Superior temporal gyrus (tissue), 1 donor: ENCODE data around the gene CDK4.
A peak's percentile ranks its signal among the peaks of the same experiment; 100 is the strongest.

Experiments
- DNase-seq: peaks from one replicate; pipeline ENCODE4 v3.0.0-alpha.2; 2016; ENCODE audit errors: extremely low spot score

The CDK4 gene

GRCh38 chr12:57756406-57757341, 4.6 kb upstream of the CDK4 start:
- DNase-seq: no peak

DNA sequence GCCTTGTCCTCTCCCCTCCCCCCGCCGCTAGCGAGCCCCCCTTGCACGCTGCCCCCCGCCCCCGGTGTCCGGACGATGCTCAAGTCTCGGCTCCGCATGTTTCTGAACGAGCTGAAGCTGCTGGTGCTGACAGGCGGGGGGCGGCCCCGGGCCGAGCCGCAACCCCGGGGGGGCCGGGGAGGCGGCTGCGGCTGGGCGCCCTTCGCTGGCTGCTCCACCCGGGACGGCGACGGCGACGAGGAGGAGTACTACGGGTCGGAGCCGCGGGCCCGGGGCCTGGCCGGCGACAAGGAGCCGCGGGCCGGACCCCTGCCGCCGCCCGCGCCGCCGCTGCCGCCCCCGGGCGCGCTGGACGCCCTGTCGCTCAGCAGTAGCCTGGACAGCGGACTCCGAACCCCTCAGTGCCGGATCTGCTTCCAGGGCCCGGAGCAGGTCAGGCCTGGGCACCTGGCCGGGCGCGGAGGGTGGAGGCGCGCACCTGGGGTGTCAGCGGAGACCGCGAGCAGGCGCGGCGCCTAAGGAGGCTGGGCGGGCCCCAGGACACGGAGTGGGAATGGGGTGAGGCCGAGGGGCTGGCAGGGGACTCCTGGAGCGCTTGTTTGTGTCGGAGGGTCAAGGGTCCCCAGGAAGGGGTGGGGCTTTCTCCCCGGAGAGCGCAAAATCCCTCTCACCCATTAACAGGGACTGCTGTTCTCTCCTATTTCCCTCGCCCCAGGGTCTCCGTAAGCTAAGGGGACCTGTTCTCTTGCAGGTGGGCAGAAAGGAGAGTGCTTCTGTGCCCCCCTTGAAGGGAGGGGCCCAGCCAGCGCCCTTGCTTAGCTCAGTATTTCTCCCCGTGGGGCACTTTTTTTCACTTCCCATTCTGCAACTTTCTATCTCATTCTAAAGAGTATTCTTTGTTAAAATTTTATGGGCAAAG, 3.6 kb upstream of the CDK4 start:
- no peak for DNase-seq

GRCh38 chr12:57755194-57755453, 3.0 kb upstream of the CDK4 start:
- DNase-seq: no peak

DNA sequence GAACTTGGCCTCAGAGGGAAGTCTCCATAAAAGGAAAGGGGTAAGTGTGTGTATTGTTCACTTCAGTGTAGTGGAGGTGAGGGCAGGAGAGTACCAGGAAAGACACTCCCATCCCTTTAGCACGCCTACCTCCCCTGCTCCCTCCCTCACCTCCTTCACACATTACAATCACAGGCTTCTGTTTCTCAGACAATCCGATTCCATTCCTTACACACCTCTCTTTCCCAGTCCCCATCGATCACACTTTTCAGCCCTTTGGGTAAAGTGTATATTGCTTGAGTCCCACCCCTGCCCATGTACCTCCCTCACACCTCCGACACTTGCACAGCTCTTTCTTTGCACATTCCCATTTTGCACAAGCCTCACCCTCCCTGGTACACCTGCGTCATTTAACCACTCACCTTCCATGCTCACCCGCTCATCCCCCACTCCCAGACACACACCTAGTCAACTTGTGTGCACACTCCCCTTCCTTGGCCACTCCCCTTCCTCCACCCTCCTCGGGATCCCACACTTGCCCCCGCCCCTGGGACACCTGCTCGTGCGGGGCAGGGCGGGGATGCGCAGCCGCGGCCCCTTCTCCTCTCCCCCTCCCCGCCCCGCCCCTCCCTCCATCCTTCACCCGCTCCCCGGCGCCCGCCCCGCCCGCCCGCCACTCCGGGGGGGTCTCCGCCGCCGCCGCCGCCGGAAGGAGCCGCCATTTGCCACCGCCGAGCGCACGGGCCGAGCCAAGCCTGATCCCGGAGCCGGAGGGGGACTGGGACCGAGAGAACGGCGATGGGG, 2.5 kb upstream of the CDK4 start, which contains the start of gene MARCHF9:
TSS of gene MARCHF9 (plus strand) at position 693 of the 783 bp plus-strand sequence. CDS start 426 bp downstream, outside the sequence.
- peak; percentile 25 for DNase-seq

- no peak for DNase-seq
Measured at GRCh38 chr12:57753756-57754337, 1.7 kb upstream of the CDK4 start.

- no peak for DNase-seq
Measured at GRCh38 chr12:57752668-57753000, 524 bp upstream of the CDK4 start.

DNA sequence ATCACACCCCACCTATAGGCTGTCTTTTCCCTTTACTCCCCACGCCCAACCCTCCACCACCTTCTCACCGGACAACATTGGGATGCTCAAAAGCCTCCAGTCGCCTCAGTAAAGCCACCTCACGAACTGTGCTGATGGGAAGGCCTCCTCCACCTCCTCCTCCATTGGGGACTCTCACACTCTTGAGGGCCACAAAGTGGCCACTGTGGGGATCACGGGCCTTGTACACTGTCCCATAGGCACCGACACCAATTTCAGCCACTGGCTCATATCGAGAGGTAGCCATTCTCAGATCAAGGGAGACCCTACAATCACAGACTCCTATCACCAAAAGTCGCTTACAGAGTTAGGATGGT, 700 bp downstream of the CDK4 start:
- no peak for DNase-seq

DNA sequence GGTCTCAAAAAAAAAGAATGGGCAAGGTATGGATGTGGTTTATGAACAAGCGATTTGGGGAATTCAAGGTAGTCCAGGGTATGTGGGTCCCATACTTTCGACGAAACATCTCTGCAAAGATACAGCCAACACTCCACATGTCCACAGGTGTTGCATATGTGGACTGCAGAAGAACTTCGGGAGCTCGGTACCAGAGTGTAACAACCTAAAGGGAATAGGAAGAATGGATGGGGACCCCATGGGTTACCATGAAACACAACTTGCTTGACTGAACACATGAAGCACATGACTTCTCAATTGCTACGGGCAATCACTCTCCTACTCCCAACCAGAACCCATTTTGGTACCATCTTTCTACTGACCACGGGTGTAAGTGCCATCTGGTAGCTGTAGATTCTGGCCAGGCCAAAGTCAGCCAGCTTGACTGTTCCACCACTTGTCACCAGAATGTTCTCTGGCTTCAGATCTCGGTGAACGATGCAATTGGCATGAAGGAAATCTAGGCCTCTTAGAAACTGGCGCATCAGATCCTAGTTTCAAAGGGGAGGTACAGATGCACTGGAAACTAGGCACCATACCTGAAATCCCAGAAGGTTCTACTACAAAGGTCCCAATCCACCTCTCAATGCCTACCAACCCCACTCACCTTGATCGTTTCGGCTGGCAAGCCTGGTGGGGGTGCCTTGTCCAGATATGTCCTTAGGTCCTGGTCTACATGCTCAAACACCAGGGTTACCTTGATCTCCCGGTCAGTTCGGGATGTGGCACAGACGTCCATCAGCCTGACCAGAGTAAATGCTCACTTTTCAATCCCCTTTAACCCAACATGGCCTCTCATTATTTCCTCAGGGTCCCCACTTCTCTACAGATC, 1.3 kb downstream of the CDK4 start:
- no peak for DNase-seq

GRCh38 chr12:57749061-57749460, 3.0 kb downstream of the CDK4 start:
- DNase-seq: no peak

DNA sequence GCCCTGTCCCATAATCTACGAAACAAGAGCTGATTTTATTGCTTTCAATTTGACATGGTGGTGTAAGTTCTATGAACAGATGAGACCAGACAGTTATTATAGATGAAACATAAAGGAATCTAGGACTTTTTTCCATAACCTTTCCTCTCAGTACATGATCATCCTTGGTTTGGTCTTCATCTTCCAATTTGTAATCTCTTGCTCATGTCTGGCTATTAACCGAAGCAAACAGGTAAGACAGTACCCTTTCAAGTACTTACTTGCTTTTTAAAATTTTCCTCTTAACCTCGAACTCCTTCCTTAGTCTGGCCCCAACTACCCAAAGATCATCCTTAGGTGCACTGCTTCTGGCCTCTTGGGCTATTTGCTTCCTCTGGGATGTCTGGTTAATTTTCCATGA, 6.1 kb downstream of the CDK4 start:
- no peak for DNase-seq

DNA sequence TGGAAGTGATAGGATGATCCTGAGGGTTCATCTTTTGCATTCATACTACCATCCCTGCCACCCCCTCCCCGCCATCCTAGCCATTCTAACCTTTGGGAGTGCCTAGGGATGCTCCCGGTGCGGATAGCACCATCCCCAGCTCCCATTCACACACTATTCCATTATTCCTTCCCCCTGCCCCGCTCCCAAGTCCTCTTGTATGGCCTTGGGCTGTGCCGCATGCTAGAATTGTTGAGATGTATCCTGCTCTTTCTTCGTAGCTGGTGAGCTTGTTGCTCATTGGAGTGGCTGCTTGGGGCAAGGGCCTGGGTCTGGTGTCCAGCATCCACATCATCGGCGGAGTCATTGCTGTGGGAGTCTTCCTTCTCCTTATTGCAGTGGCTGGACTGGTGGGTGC, 6.6 kb downstream of the CDK4 start:
- no peak for DNase-seq

GRCh38 chr12:57744777-57745484, 7.2 kb downstream of the CDK4 start, which contains the start of gene TSPAN31:
TSPAN31 (plus strand) TSS chr12:57745039; CDS start chr12:57745155, 116 bp downstream.
- DNase-seq: peak; percentile 99

GRCh38 chr12:57744194-57744776, 7.8 kb downstream of the CDK4 start:
- DNase-seq: peak; percentile 43

DNA sequence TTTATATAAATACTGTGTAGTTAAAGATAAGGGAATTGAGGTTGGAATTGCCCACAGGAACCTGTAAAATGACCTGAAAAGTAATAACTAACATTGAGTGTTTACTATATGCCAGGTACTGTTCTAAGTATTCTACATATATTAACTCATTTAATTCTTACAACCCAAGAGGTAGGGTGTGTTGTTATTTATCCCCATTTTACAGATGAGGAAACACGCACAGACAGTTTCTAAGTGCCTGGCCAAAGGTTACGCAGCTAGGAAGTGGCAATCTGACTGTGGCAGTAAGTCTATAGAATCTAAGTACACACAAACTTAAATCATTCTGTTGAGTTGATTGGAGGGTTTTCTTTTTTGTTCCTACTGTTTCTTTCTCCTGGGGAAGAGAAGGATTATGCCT, 8.3 kb downstream of the CDK4 start:
- DNase-seq: no peak

- DNase-seq: no peak
Measured at GRCh38 chr12:57741844-57742738, 10.0 kb downstream of the CDK4 start.

DNA sequence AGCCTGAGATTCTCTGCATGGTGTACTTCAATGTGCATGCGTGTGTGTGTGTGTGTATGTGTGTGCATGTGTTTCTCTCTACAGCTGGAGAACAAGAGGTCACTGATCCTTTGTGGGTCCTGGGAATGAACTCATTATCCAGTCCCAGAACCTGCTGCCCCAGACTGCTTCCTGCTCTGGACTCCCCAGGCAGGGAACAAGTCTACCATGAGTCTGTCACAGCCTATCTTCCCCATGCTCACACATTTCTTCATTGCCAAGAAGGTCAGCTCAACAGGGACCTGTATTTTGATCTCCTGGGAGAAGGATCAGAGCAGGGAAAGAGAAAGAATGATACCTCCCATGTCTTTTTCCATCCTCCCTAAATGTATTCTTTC, 10.7 kb downstream of the CDK4 start:
- no peak for DNase-seq

- DNase-seq: peak; percentile 26
Measured at GRCh38 chr12:57740656-57741412, 11.3 kb downstream of the CDK4 start.
